HEK293T (cell line): ENCODE results near the gene ASB10.
A peak's percentile ranks its signal among the peaks of the same experiment; 100 is the strongest.

Experiments used
- CTCF ChIA-PET: fragments of 350-600 bp; formaldehyde crosslinking; extraction: SDS; loops from one replicate; lab custom pipeline; 2021; ENCODE audit warnings: antibody characterized with exemption, inconsistent platforms; lab: Yijun Ruan, JAX
- POLR2A ChIA-PET: fragments of 350-600 bp; formaldehyde crosslinking; extraction: SDS; loops from one replicate; lab custom pipeline; 2020; ENCODE audit warnings: antibody characterized with exemption, inconsistent platforms; lab: Yijun Ruan, JAX
- DNase-seq: peaks from one replicate; pipeline ENCODE4 v3.0.0; 2012; ENCODE audit warnings: mixed read lengths; ENCODE audit errors: extremely low spot score
- ARNT ChIP-seq: fragments of 450-650 bp; IDR thresholded peaks from 2 replicates; pipeline ENCODE4 v1.6.1; 2017; ENCODE audit warnings: mild to moderate bottlenecking
- BHLHE40 ChIP-seq: fragments of 450-650 bp; IDR thresholded peaks from 2 replicates; pipeline ENCODE4 v1.6.1; 2016; ENCODE audit warnings: mild to moderate bottlenecking, moderate library complexity, borderline replicate concordance
- CTBP1 ChIP-seq: fragments of 450-650 bp; IDR thresholded peaks from 2 replicates; pipeline ENCODE4 v1.6.1; 2016; ENCODE audit warnings: borderline replicate concordance
- ELF4 ChIP-seq: fragments of 450-650 bp; IDR thresholded peaks from 2 replicates; pipeline ENCODE4 v1.6.1; 2017; ENCODE audit warnings: antibody characterized with exemption
- FOXA1 ChIP-seq: fragments of 450-650 bp; IDR thresholded peaks from 2 replicates; pipeline ENCODE4 v1.6.1; 2016; ENCODE audit warnings: mild to moderate bottlenecking
- FOXK2 ChIP-seq: fragments of 450-650 bp; IDR thresholded peaks from 2 replicates; pipeline ENCODE4 v1.6.1; 2016; ENCODE audit warnings: mild to moderate bottlenecking
- FOXM1 ChIP-seq: fragments of 450-650 bp; IDR thresholded peaks from 2 replicates; pipeline ENCODE4 v1.6.1; 2017; ENCODE audit warnings: mild to moderate bottlenecking, borderline replicate concordance
- HDGF ChIP-seq: fragments of 450-650 bp; IDR thresholded peaks from 2 replicates; pipeline ENCODE4 v1.6.1; 2017; ENCODE audit warnings: antibody characterized with exemption, borderline replicate concordance
- L3MBTL2 ChIP-seq: fragments of 450-650 bp; conservative IDR thresholded peaks from 2 replicates; pipeline ENCODE4 v1.6.1; 2016; ENCODE audit warnings: mild to moderate bottlenecking
- LEF1 ChIP-seq: fragments of 450-650 bp; IDR thresholded peaks from 2 replicates; pipeline ENCODE4 v1.6.1; 2017; ENCODE audit warnings: mild to moderate bottlenecking, borderline replicate concordance
- NFRKB ChIP-seq: fragments of 450-650 bp; IDR thresholded peaks from 2 replicates; pipeline ENCODE4 v1.6.1; 2016; ENCODE audit warnings: mild to moderate bottlenecking, moderate library complexity
- SP1 ChIP-seq: fragments of 450-650 bp; IDR thresholded peaks from 2 replicates; pipeline ENCODE4 v1.6.1; 2017
- SUZ12 ChIP-seq: fragments of 450-650 bp; IDR thresholded peaks from 2 replicates; pipeline ENCODE4 v1.6.1; 2016; ENCODE audit warnings: mild to moderate bottlenecking
- TARDBP ChIP-seq: fragments of 450-650 bp; IDR thresholded peaks from 2 replicates; pipeline ENCODE4 v1.6.1; 2016
- ZNF384 ChIP-seq: fragments of 450-650 bp; IDR thresholded peaks from 2 replicates; pipeline ENCODE4 v1.6.1; 2016
- TF ChIP-seq, protein P1 (sequence below): fragments of 450-650 bp; IDR thresholded peaks from 2 replicates; pipeline ENCODE4 v1.6.1; 2016

ASB10 gene

DNA sequence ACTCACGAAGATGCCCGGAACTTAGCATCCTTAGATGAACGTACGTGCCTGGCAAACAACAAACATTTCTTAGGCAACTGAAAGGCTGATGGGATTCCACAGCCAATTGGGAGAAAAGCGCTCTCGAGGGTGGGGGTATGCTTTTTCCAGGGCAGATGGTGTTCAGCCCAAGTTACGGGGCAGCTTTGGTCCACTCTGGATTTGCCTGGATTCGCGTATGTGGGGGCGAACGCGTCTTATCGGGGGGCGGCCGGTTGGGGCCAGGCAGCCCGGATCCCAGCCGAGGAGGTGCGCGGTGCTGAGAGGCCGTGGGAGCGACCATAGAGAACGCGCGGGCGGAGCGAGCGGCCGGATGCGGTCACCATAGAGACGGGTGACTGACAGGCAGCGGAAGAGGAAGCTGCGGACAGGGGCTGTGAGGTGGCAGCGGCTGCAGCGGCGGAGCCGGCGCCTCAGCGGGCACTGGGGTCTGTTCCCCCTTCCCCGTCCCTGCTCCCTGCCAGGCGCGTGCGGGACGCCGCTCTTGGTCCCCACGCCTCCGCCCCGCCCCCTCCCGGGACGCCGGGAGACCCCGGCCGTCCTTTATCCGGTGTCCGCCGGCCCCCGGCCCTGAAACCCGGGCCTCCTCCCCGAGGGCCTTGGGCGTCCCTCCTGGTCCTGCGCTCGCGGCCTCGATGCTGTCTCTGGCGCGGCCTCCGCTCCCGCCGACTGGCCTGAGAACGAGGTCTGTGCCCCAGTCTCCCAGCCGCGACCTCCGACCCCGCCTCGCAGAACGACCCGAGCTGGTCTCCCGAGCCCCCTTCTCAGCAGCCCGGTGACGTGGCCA, 45.3 kb upstream of the ASB10 start, which contains the start of gene CHPF2:
Gene CHPF2 (plus strand): TSS at position 393 of the 826 bp plus-strand sequence. CDS start 1,529 bp downstream, outside the sequence.
- ChIA-PET POLR2A (interaction anchor here (0.6 to 2.3 kb wide), 16 partner anchors 9 to 151 kb away, joined by 3 to 17 read pairs (median 5); partner anchors contain the start of genes AGAP3, FASTK and SMARCD3), CTCF (interaction anchor here (0.6 to 4.8 kb wide), 2 partner anchors 12 to 123 kb away, joined by 4 to 31 read pairs; no protein-coding TSS in a partner anchor)
- TF ChIP-seq, protein P1, sequence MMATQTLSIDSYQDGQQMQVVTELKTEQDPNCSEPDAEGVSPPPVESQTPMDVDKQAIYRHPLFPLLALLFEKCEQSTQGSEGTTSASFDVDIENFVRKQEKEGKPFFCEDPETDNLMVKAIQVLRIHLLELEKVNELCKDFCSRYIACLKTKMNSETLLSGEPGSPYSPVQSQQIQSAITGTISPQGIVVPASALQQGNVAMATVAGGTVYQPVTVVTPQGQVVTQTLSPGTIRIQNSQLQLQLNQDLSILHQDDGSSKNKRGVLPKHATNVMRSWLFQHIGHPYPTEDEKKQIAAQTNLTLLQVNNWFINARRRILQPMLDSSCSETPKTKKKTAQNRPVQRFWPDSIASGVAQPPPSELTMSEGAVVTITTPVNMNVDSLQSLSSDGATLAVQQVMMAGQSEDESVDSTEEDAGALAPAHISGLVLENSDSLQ: peak; percentile 99
- no peak for TF ChIP-seq FOXM1
- DNase-seq: peak; percentile 97

DNA sequence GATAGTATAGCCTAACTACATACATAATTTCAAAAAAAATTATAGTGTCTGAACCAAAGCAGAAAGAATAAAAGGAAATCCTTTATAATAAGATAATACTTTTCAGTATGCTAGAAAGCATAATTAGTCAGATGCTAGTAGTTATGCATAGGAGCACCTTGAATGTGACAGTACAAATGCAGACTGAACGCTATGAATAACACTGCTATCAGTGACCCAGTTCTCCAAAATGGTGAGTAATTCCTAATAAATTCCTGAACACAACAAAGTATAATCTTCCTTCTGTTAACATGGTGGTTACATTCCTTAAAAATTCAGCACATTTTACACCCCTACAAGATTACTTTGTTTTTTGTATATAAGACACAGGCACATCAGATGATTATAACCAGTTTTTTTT, 44.0 kb upstream of the ASB10 start:
- DNase-seq: no peak
- TF ChIP-seq ARNT (no peak), TARDBP (no peak), FOXK2 (no peak), FOXM1 (no peak), SUZ12 (no peak), SP1 (no peak), BHLHE40 (no peak), L3MBTL2 (no peak), HDGF (no peak), CTBP1 (no peak), FOXA1 (no peak), ELF4 (no peak), NFRKB (no peak), ZNF384 (no peak), LEF1 (no peak)
- TF ChIP-seq, protein P1: no peak
- POLR2A ChIA-PET: no interaction called here
- CTCF ChIA-PET: no interaction called here

DNA sequence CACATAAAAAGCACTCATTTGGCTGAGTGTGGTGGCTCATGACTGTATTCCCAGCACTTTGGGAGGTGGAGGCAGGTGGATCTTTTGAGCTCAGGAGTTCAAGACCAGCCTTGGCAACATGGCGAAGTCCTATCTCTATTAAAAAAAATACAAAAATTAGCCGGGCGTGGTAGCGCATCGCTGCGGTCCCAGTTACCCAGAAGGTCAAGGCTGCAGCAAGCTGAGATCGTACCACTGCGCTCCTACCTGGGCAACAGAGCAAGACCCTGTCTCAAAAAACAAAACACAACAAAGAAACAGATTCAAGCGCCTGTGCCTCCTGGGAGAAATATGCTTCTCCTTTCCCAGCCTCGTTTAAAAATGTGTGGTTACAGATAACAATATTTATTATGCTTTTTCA, 42.2 kb upstream of the ASB10 start:
- DNase-seq: no peak
- no peak for TF ChIP-seq TARDBP
- CTCF ChIA-PET: interaction anchor here (2.0 kb wide), 1 partner anchor 17 kb away, joined by 10 read pairs; no protein-coding TSS in a partner anchor

DNA sequence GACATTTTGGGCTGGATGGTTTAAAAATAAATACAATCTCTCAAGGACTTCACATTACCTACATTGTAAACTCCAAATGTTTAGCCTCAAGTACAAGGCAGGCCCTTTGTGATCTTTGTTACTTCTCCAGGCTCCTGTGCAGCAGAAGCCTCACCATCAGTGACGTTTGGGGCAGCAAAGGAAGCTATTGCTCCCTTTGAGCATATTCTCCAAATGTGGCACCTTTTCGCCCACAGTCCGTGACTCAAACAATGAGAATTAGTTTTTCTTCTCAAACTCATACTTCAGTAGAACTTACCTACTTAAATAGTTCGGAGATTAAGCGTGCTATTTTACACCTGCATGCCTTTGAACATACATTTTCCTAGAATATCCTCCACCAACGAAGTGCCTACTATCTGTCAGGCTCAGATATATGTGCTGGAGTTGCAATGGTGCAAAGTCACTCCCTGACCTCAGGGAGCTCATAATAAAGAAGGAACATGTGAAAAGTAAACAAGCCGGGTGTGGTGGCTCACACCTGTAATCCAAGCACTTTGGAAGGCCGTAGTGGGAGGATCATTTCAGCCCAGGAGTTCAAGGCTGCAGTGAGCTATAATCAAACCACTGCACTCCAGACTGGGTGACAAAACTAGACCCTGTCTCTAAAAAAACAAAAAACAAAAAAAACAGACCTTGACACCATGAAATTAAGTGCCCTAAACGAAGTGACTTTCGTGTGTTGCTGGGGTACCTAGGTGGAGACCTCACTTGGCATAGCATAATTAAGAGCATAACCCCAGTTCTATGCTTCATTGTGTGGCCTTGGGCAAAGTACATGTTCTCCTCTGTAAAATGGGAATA, 41.2 kb upstream of the ASB10 start:
- TF ChIP-seq ZNF384: no peak
- TF ChIP-seq BHLHE40: no peak
- TF ChIP-seq LEF1: no peak
- no peak for TF ChIP-seq NFRKB
- no peak for TF ChIP-seq CTBP1
- no peak for TF ChIP-seq ELF4
- no peak for TF ChIP-seq FOXM1
- TF ChIP-seq SUZ12: no peak
- TF ChIP-seq TARDBP: no peak
- no peak for TF ChIP-seq FOXK2
- TF ChIP-seq, protein P1: no peak
- no peak for TF ChIP-seq ARNT
- no peak for TF ChIP-seq SP1
- no peak for TF ChIP-seq HDGF
- no peak for TF ChIP-seq FOXA1
- TF ChIP-seq L3MBTL2: no peak
- no peak for DNase-seq
- CTCF ChIA-PET: interaction anchor here (1.1 to 3.6 kb wide), 3 partner anchors 16 to 18 kb away, joined by 4 to 26 read pairs (median 10); no protein-coding TSS in a partner anchor
- POLR2A ChIA-PET: interaction anchor here (0.8 to 5.2 kb wide), 11 partner anchors 8 to 142 kb away, joined by 3 to 90 read pairs (median 5); partner anchors contain the start of genes AGAP3, H2BK1 and NUB1

More for the DNA sequence above, 42.2 kb upstream of the ASB10 start:
- POLR2A ChIA-PET: interaction anchor here (5.2 kb wide), 1 partner anchor 15 kb away, joined by 90 read pairs; the partner anchor contains the start of gene H2BK1

DNA sequence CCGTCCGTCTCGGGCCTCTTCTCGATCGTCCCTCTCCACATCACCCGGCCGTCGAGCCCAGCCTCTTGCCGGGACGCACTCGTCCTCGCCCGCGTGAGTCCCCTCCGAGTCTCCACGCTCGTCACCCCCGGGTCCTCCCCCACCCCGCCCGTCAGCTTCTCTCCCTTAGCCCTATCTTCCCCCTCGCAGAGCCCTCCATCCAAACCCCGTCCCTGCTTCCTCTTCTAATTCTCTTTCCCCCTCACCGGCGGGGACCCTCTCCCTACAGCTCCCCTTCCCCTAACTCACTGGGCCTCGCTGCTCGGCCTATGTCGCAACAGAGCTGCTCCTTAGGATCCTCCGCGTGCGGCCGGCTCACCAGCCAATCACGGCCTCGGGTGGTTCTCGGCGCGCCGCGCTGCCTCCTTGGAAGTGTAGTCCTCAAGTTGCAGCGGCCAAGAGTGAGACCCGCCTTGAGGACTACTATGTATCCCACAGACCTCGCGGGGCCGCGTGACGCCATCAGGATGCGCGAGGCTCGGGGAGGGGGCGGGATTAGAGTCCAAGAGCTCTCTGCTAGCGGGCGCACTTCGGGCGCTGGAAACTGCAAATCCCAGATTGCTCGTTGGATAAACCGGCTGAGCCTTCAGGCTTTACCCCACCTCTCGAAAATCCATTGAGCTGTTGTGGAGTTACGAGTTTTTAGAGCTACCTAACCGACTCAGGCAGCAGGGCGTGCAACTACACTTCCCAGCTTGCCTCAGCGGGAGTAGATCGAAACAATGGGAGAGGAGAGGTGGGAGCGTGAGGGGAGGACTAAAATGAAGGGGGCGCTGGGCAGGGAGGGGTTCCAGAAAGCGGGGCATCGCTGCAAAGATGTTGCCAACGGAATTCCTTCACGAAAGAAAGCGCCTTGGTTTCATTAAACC, 40.1 kb upstream of the ASB10 start, which contains the start of gene ABCF2:
Gene ABCF2 (minus strand): TSS at position 331 of the 908 bp plus-strand sequence. CDS start 747 bp downstream, outside the sequence.
- CTCF ChIA-PET: interaction anchor here (1.0 to 3.6 kb wide), 4 partner anchors 16 to 76 kb away, joined by 3 to 26 read pairs (median 4); no protein-coding TSS in a partner anchor
- peak; percentile 100 for DNase-seq
- POLR2A ChIA-PET: interaction anchor here (0.6 to 5.2 kb wide), 33 partner anchors 9 to 312 kb away, joined by 3 to 90 read pairs (median 4); partner anchors contain the start of genes ABCB8, AGAP3, FASTK and H2BK1
- TF ChIP-seq, protein P1: peak; percentile 65
- TF ChIP-seq L3MBTL2 (peak; percentile 97), FOXK2 (no peak)
